GM23338 (cell line): ENCODE data around the gene NINJ1. TPM values are rescaled to one million over a fixed set of nuclear protein-coding genes. Genes with fewer than 3 reads are reported as not detected.

Experiments
- ATAC-seq: fragments of 200-7000 bp; cut with Tn5 transposase; 3 replicates; pipeline ENCODE4 v1.9.1; 2020
- DNase-seq: peaks from one replicate; pipeline ENCODE4 v3.0.0-alpha.2; 2015; ENCODE audit warnings: low spot score
- H2AFZ ChIP-seq: fragments of 200-600 bp; sonication (generic); 2 replicates; pipeline ENCODE4 v1.8.0; 2016; ENCODE audit warnings: antibody characterized with exemption, mild to moderate bottlenecking, moderate library complexity
- H3F3A ChIP-seq: fragments of 200-600 bp; sonication (generic); replicated peaks from 2 replicates; pipeline ENCODE4 v1.8.0; 2017; ENCODE audit warnings: antibody characterized with exemption, mixed run types, low read depth
- H3K27ac ChIP-seq: fragments of 200-600 bp; sonication (generic); 2 replicates; pipeline ENCODE4 v1.6.1; 2016; ENCODE audit warnings: low read depth
- H3K27me3 ChIP-seq: fragments of 200-600 bp; sonication (generic); 2 replicates; pipeline ENCODE4 v1.8.0; 2016; ENCODE audit warnings: mild to moderate bottlenecking, mixed run types, moderate library complexity; ENCODE audit not compliant: insufficient read depth
- H3K36me3 ChIP-seq: fragments of 200-600 bp; sonication (generic); 2 replicates; pipeline ENCODE4 v1.8.0; 2016; ENCODE audit warnings: mild to moderate bottlenecking; ENCODE audit not compliant: insufficient read depth
- H3K4me1 ChIP-seq: fragments of 200-600 bp; sonication (generic); 2 replicates; pipeline ENCODE4 v1.8.0; 2016; ENCODE audit warnings: mild to moderate bottlenecking, moderate library complexity; ENCODE audit not compliant: insufficient read depth
- H3K4me2 ChIP-seq: fragments of 200-600 bp; sonication (generic); 2 replicates; pipeline ENCODE4 v1.7.1; 2017; ENCODE audit warnings: mixed run types
- H3K4me3 ChIP-seq: fragments of 200-600 bp; sonication (generic); 2 replicates; pipeline ENCODE4 v1.6.1; 2016; ENCODE audit warnings: mixed run types
- H3K79me2 ChIP-seq: fragments of 200-600 bp; sonication (generic); replicated peaks from 2 replicates; pipeline ENCODE4 v1.8.0; 2017; ENCODE audit warnings: mild to moderate bottlenecking; ENCODE audit not compliant: insufficient read depth
- H3K9me2 ChIP-seq: fragments of 200-600 bp; sonication (generic); 2 replicates; pipeline ENCODE4 v1.8.0; 2017; ENCODE audit not compliant: insufficient read depth
- H4K20me1 ChIP-seq: fragments of 200-600 bp; sonication (generic); replicated peaks from 2 replicates; pipeline ENCODE4 v1.8.0; 2017; ENCODE audit warnings: mild to moderate bottlenecking; ENCODE audit not compliant: insufficient read depth
- H3K27ac Mint-ChIP-seq: 2 replicates; pipeline ENCODE4 v1.8.0; 2020; ENCODE audit warnings: inconsistent platforms, mild to moderate bottlenecking, moderate library complexity, mixed read lengths
- H3K27me3 Mint-ChIP-seq: 3 replicates; pipeline ENCODE4 v1.8.0; 2022; ENCODE audit warnings: low read depth, mild to moderate bottlenecking, moderate library complexity, mixed read lengths, inconsistent platforms; ENCODE audit not compliant: insufficient read depth, poor library complexity
- H3K36me3 Mint-ChIP-seq: 3 replicates; pipeline ENCODE4 v1.8.0; 2021; ENCODE audit warnings: low read depth, mild to moderate bottlenecking, inconsistent platforms, moderate library complexity, mixed read lengths
- H3K4me1 Mint-ChIP-seq: 3 replicates; pipeline ENCODE4 v1.8.0; 2020; ENCODE audit warnings: mild to moderate bottlenecking, inconsistent platforms, mixed read lengths
- H3K4me3 Mint-ChIP-seq: 3 replicates; pipeline ENCODE4 v1.8.0; 2021; ENCODE audit warnings: moderate library complexity, mild to moderate bottlenecking, inconsistent platforms, mixed read lengths
- H3K9me3 Mint-ChIP-seq: 3 replicates; pipeline ENCODE4 v1.8.0; 2020; ENCODE audit warnings: moderate library complexity, mild to moderate bottlenecking, inconsistent platforms, mixed read lengths
- CREB1 ChIP-seq: fragments of 250-450 bp; sonication (Bioruptor Pico); IDR thresholded peaks from 2 replicates; pipeline ENCODE4 v1.5.0; 2020; ENCODE audit warnings: low read depth, mild to moderate bottlenecking, moderate library complexity
- CTCF ChIP-seq, 2 experiments: fragments of 200-600 bp in 1 of 2; sonication (generic) in 1 of 2; conservative IDR thresholded peaks; 2 replicates each; pipeline versions ENCODE4 v1.5.1 to v1.6.1; 2016 to 2017; ENCODE audit warnings: antibody characterized with exemption in 2 of 2, low read depth in 2 of 2, mild to moderate bottlenecking in 2 of 2, moderate library complexity in 1 of 2
- ETS1 ChIP-seq: IDR thresholded peaks from 2 replicates; pipeline ENCODE4 v1.6.1; 2016; ENCODE audit warnings: antibody characterized with exemption
- EZH2 ChIP-seq: fragments of 200-600 bp; sonication (generic); IDR thresholded peaks from one replicate; pipeline ENCODE4 v1.8.0; 2017; ENCODE audit warnings: antibody characterized with exemption, mild to moderate bottlenecking, low read depth; ENCODE audit not compliant: unreplicated experiment
- EZH2phosphoT487 ChIP-seq: fragments of 200-600 bp; sonication (generic); IDR thresholded peaks from one replicate; pipeline ENCODE4 v1.8.1; 2018; ENCODE audit warnings: antibody characterized with exemption; ENCODE audit not compliant: unreplicated experiment
- JUNB ChIP-seq: IDR thresholded peaks from one replicate; pipeline ENCODE4 v1.6.1; 2016; ENCODE audit warnings: antibody characterized with exemption; ENCODE audit not compliant: unreplicated experiment
- NANOG ChIP-seq: IDR thresholded peaks from 2 replicates; pipeline ENCODE4 v1.6.1; 2016; ENCODE audit warnings: antibody characterized with exemption, borderline replicate concordance
- POLR2AphosphoS5 ChIP-seq: IDR thresholded peaks from 2 replicates; pipeline ENCODE4 v1.6.1; 2016; ENCODE audit warnings: antibody characterized with exemption, low read depth
- REST ChIP-seq: IDR thresholded peaks from one replicate; pipeline ENCODE4 v1.6.1; 2018; ENCODE audit warnings: antibody characterized with exemption; ENCODE audit not compliant: unreplicated experiment
- STAT1 ChIP-seq: IDR thresholded peaks from one replicate; pipeline ENCODE4 v1.6.1; 2016; ENCODE audit warnings: antibody characterized with exemption; ENCODE audit not compliant: unreplicated experiment
- ZNF114 ChIP-seq: fragments of 250-450 bp; sonication (Bioruptor Pico); IDR thresholded peaks from 2 replicates; pipeline ENCODE4 v1.5.0; 2020; ENCODE audit warnings: mild to moderate bottlenecking, moderate library complexity
- ZNF331 ChIP-seq: fragments of 250-450 bp; sonication (Bioruptor Pico); IDR thresholded peaks from 2 replicates; pipeline ENCODE4 v1.5.0; 2020; ENCODE audit warnings: low read depth, mild to moderate bottlenecking, moderate library complexity
- polyA plus RNA-seq: library from polyadenylated mRNA; unstranded; fragments of >200 nt; fragmentation: Nextera tagmentation; extraction: Ambion mirVana; gene quantifications from 2 replicates; pipeline ENCODE4 v1.2.1, GENCODE V29; 2016
- total RNA-seq: library from RNA; depleted of rRNA; stranded (reverse); fragments of >200 nt; shearing (Covaris generic); gene quantifications from 2 replicates; pipeline ENCODE4 v1.2.3, GENCODE V29; 2014

NINJ1 gene
- total and polyA plus RNA-seq, 2 experiments from 2014 or later: 36.3 to 39.7 TPM

GRCh38 chr9:93125331-93125894 is 8.6 kb downstream of the NINJ1 start:
- Mint-ChIP-seq H3K4me1 (peaks cover 18% of the 10 kb centered on the region), H3K27me3 (peaks cover 7% of the 10 kb centered on the region), H3K36me3 (peaks cover 5% of the 10 kb centered on the region; the same call in 2 of the 3 replicates), H3K27ac (no peak overlapping the region), H3K4me3 (no peak overlapping the region), H3K9me3 (no peaks in the 10 kb centered on the region)
- Histone ChIP-seq H3F3A (no peaks in the 10 kb centered on the region), H3K4me2 (no peak overlapping the region), H3K27ac (no peak overlapping the region), H3K79me2 (no peaks in the 10 kb centered on the region), H3K4me3 (no peak overlapping the region), H3K4me1 (peaks cover 8% of the 10 kb centered on the region), H4K20me1 (no peaks in the 10 kb centered on the region), H3K27me3 (no peaks in the 10 kb centered on the region), H3K36me3 (no peaks in the 10 kb centered on the region), H3K9me2 (no peaks in the 10 kb centered on the region), H2AFZ (no peak overlapping the region)
- ATAC-seq (no peak), DNase-seq (no peak)
- TF ChIP-seq CTCF (conservative IDR thresholded peaks at IDR 0.05; ENCODE audit: low read depth in 2 of 2): no peak
- TF ChIP-seq ZNF331 (CRISPR knock-in tag): no peak
- no peak for TF ChIP-seq CREB1
- no peak for TF ChIP-seq NANOG
- no peak for TF ChIP-seq EZH2
- no peak for TF ChIP-seq ETS1
- no peak for TF ChIP-seq POLR2AphosphoS5
- no peak for TF ChIP-seq ZNF114 (CRISPR knock-in tag)
- TF ChIP-seq STAT1: no peak
- no peak for TF ChIP-seq EZH2phosphoT487
- no peak for TF ChIP-seq REST
- no peak for TF ChIP-seq JUNB
